Measurements from ENCODE around the gene ENTR1. TPM values are rescaled to one million over a fixed set of nuclear protein-coding genes. Genes with fewer than 3 reads are reported as not detected.

ENTR1 gene
- total RNA-seq, 1 donor from 2014 or later = 34.9 TPM

- no peaks in the 10 kb centered on the region for H3K36me3 ChIP-seq
- no peak overlapping the region for H3K4me2 ChIP-seq
- H3K9me3 ChIP-seq (ENCODE audit: low read depth) = no peaks in the 10 kb centered on the region
- no peak overlapping the region for H3K4me3 ChIP-seq
- H2AFZ ChIP-seq (replicated peaks) = no peak overlapping the region
- H3K9me3 Mint-ChIP-seq = no peaks in the 10 kb centered on the region
- no peak overlapping the region for H3K9ac ChIP-seq
- peaks cover 10% of the 10 kb centered on the region for H4K20me1 ChIP-seq (ENCODE audit: low read depth)
- no peak overlapping the region for H3K4me3 Mint-ChIP-seq
- H3K27me3 Mint-ChIP-seq (ENCODE audit: insufficient read depth, low read depth) = peaks cover 9% of the 10 kb centered on the region
- no peaks in the 10 kb centered on the region for H3K4me1 Mint-ChIP-seq
- H3K27ac Mint-ChIP-seq = no peak overlapping the region
- no peak overlapping the region for H3K27ac ChIP-seq
- no peaks in the 10 kb centered on the region for H3K79me2 ChIP-seq (ENCODE audit: low read depth)
- no peaks in the 10 kb centered on the region for H3K4me1 ChIP-seq
- peaks cover 29% of the 10 kb centered on the region for H3K36me3 Mint-ChIP-seq
- no peaks in the 10 kb centered on the region for H3F3A ChIP-seq (ENCODE audit: low read depth)
- no peak for DNase-seq (ENCODE audit: low spot score)
- TF ChIP-seq EZH2phosphoT487 (IDR thresholded peaks at IDR 0.05) (no peak), CTCF (IDR thresholded peaks at IDR 0.05) (no peak), EZH2 (IDR thresholded peaks at IDR 0.05) (no peak)
- H3K27me3 ChIP-seq = no peaks in the 10 kb centered on the region
Observed at GRCh38 chr9:136456258-136456657, 45.8 kb upstream of the ENTR1 start.

- Histone ChIP-seq H3K4me1 (no peaks in the 10 kb centered on the region), H3K9ac (no peak overlapping the region), H3K4me3 (no peak overlapping the region), H3K79me2 (ENCODE audit: low read depth) (no peaks in the 10 kb centered on the region), H4K20me1 (ENCODE audit: low read depth) (peaks cover 10% of the 10 kb centered on the region), H2AFZ (replicated peaks) (no peak overlapping the region), H3F3A (ENCODE audit: low read depth) (no peaks in the 10 kb centered on the region), H3K27ac (no peak overlapping the region), H3K27me3 (no peaks in the 10 kb centered on the region), H3K4me2 (no peak overlapping the region), H3K9me3 (ENCODE audit: low read depth) (no peaks in the 10 kb centered on the region), H3K36me3 (no peaks in the 10 kb centered on the region)
- Mint-ChIP-seq H3K4me3 (no peak overlapping the region), H3K27me3 (ENCODE audit: insufficient read depth, low read depth) (peaks cover 7% of the 10 kb centered on the region), H3K27ac (no peak overlapping the region), H3K9me3 (no peaks in the 10 kb centered on the region), H3K36me3 (peaks cover 30% of the 10 kb centered on the region), H3K4me1 (no peaks in the 10 kb centered on the region)
- TF ChIP-seq EZH2phosphoT487 (IDR thresholded peaks at IDR 0.05) = no peak
- no peak for TF ChIP-seq EZH2 (IDR thresholded peaks at IDR 0.05)
- TF ChIP-seq CTCF (IDR thresholded peaks at IDR 0.05) = no peak
- no peak for DNase-seq (ENCODE audit: low spot score)
Observed at GRCh38 chr9:136455043-136456002, 44.9 kb upstream of the ENTR1 start.

- H3K4me1 Mint-ChIP-seq = no peaks in the 10 kb centered on the region
- peaks cover 33% of the 10 kb centered on the region for H3K36me3 Mint-ChIP-seq
- H3K27me3 ChIP-seq = no peaks in the 10 kb centered on the region
- no peaks in the 10 kb centered on the region for H3F3A ChIP-seq (ENCODE audit: low read depth)
- no peaks in the 10 kb centered on the region for H3K4me1 ChIP-seq
- H3K4me2 ChIP-seq = no peak overlapping the region
- H2AFZ ChIP-seq (replicated peaks) = no peak overlapping the region
- H3K9me3 ChIP-seq (ENCODE audit: low read depth) = no peaks in the 10 kb centered on the region
- peaks cover 10% of the 10 kb centered on the region for H4K20me1 ChIP-seq (ENCODE audit: low read depth)
- H3K9me3 Mint-ChIP-seq = no peaks in the 10 kb centered on the region
- H3K27me3 Mint-ChIP-seq (ENCODE audit: insufficient read depth, low read depth) = peaks cover 7% of the 10 kb centered on the region
- H3K36me3 ChIP-seq = no peaks in the 10 kb centered on the region
- H3K9ac ChIP-seq = no peak overlapping the region
- no peaks in the 10 kb centered on the region for H3K79me2 ChIP-seq (ENCODE audit: low read depth)
- no peak overlapping the region for H3K4me3 ChIP-seq
- no peak for TF ChIP-seq EZH2phosphoT487 (IDR thresholded peaks at IDR 0.05)
- H3K4me3 Mint-ChIP-seq = no peak overlapping the region
- DNase-seq (ENCODE audit: low spot score) = no peak
- H3K27ac ChIP-seq = no peak overlapping the region
- H3K27ac Mint-ChIP-seq = no peak overlapping the region
Observed at GRCh38 chr9:136454026-136454796, 43.8 kb upstream of the ENTR1 start.
